ENCODE data around the gene FHL2.

- TF ChIP-seq POLR2A (IDR thresholded peaks at IDR 0.05) (no peak), CTCF (IDR thresholded peaks at IDR 0.05) (no peak)
Measured at GRCh38 chr2:105446501-105446900, 47.6 kb upstream of the FHL2 start.

All from adrenal gland (tissue), 5 donors.